AG04449 (cell line): ENCODE data around the gene F10.
"Not testable (repeated sequence)": the region's sequence is repeated elsewhere in the genome, so short reads cannot be mapped to it uniquely, and the experiment has no call there.

Experiments used
- CTCF ChIA-PET: fragments of 350-600 bp; formaldehyde crosslinking; extraction: SDS; loops from one replicate; lab custom pipeline; 2021; ENCODE audit warnings: antibody characterized with exemption; lab: Yijun Ruan, JAX
- POLR2A ChIA-PET: fragments of 400-600, 350-600 bp; formaldehyde crosslinking; extraction: SDS; loops from one replicate; lab custom pipeline; 2020; ENCODE audit warnings: antibody characterized with exemption, inconsistent platforms; lab: Yijun Ruan, JAX
- DNase-seq: peaks from one replicate; pipeline ENCODE4 v3.0.0-alpha.2; 2010; ENCODE audit warnings: low read depth, low spot score
- H3K4me3 ChIP-seq: 2 replicates; pipeline ENCODE4 v1.5.1; 2011; ENCODE audit warnings: low read depth, mild to moderate bottlenecking, control low read depth, low read length
- TF ChIP-seq, protein P1 (sequence below): IDR thresholded peaks from one replicate; pipeline ENCODE4 v1.5.1; 2011; ENCODE audit warnings: mild to moderate bottlenecking, moderate library complexity, low read length, control low read depth, inconsistent platforms; ENCODE audit not compliant: insufficient read depth; ENCODE audit errors: missing control alignments

The F10 gene

DNA sequence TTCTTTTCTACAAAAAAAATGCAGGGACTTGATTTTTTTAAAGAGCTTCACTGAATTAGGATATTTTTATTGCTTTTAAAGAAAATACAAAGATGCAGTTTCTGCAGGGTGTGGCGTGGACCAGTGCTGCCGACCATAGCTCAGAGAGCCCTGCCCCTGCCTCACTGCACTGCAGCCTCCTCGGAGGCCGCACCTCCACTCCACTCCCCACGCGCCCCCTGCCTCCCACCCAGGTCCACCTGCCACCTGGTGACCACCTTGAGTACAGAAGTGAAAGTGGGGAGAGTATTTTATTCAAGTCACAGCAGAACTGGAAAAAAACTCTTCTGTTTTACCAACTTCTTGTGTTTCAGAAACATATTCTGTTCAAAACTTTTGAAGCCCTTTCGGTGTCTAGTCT lies 24.9 kb upstream of the F10 start:
- ChIA-PET CTCF (no interaction called here), POLR2A (no interaction called here)
- peak overlapping the region; percentile 34 for H3K4me3 ChIP-seq
- TF ChIP-seq, protein P1, sequence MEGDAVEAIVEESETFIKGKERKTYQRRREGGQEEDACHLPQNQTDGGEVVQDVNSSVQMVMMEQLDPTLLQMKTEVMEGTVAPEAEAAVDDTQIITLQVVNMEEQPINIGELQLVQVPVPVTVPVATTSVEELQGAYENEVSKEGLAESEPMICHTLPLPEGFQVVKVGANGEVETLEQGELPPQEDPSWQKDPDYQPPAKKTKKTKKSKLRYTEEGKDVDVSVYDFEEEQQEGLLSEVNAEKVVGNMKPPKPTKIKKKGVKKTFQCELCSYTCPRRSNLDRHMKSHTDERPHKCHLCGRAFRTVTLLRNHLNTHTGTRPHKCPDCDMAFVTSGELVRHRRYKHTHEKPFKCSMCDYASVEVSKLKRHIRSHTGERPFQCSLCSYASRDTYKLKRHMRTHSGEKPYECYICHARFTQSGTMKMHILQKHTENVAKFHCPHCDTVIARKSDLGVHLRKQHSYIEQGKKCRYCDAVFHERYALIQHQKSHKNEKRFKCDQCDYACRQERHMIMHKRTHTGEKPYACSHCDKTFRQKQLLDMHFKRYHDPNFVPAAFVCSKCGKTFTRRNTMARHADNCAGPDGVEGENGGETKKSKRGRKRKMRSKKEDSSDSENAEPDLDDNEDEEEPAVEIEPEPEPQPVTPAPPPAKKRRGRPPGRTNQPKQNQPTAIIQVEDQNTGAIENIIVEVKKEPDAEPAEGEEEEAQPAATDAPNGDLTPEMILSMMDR: no peak
- no peak for DNase-seq

DNA sequence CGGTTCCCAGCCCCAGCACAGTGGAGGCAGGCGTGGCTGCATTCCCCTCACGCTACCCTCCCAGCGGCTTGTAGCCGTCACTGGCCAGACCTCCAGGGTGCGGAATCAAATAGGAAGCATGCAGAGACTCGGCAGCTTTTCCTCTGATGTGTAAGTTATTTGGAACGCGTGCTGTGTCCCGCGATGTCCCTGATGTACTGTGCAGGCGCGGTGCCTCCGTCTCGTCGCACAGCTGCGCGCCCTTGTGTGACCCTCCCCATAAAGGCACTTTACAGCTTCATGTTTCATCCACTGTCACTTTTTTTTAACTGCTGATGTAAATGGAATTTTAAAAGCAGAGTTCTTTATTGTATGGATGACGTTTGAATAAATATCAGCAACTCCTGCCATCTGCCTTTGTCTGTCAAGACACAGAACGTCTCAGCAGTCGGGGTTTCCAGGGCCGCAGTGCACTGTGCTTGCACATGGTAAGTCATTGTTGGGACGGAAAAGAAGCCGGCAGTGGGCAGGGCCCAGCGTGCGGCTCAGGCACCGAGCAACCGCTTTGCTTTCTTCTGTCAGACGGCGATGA lies 24.4 kb upstream of the F10 start:
- ChIA-PET CTCF (no interaction called here), POLR2A (no interaction called here)
- TF ChIP-seq, protein P1: no peak
- H3K4me3 ChIP-seq: peak overlapping the region; percentile 34
- peak; percentile 12 for DNase-seq

DNA sequence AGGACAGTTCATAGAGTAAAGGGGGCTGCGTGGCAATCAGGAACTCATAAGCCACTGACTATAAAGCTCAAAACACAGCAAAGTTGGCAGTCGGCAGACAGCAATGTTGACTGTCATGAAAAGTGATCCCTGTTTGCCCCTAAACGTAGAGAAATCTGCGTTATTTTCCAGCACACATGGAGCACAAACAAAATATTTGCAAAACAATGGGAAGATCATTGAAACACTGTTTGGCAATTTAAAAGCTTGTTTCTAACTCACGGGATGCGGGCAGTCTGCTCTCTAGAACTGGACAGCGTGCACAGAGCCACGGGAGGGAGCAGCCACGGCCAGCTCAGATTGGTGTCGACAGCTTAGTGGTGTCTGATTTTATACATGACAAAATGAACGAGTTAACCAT lies 23.5 kb upstream of the F10 start:
- TF ChIP-seq, protein P1: no peak
- ChIA-PET CTCF (interaction anchor here (1.3 kb wide), 1 partner anchor 65 kb away, joined by 3 read pairs; no protein-coding TSS in a partner anchor), POLR2A (no interaction called here)
- no peak overlapping the region for H3K4me3 ChIP-seq
- no peak for DNase-seq

DNA sequence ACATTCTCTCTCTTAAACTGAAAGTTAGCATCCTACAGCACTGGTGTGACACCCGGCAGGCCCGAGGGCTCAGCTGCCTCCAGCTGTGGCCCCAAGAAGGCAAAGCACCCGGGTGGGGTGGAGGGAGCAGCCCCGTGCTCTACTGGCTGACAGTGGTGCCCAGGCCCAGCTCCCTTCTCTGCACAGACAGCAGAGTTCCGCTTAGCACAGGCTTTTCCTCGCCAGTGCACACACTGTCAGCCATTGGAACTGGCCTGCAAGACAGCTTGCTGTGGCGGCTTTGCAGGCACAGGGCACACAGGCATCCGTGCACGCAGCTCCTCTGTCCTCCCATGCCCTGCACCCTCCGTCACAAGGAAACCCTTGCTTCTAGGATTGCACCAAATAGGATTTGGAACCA lies 20.3 kb upstream of the F10 start:
- POLR2A ChIA-PET, DNase-seq, H3K4me3 ChIP-seq: not testable (repeated sequence)
- CTCF ChIA-PET: interaction anchor here (0.5 kb wide), 1 partner anchor 338 kb away, joined by 3 read pairs; no protein-coding TSS in a partner anchor

DNA sequence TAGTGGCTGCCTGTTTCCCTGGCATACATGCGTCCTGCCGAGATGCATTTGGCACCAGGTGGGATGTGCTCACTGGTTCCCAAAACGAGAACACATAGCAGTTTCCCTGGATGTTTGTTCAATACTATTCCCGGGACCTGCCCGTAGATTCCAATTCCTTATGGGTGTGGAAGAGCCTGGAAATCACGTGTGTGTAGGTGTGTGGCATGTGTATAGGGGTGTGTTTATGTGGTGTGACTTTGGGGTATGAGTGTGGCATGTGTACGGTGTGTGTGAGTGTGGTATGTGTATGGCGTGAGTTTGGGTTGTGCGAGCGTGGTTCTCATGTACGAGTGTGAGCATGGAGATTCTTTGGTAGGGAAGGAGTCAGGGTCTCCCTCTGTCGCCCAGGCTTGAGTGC lies 19.9 kb upstream of the F10 start:
- TF ChIP-seq, protein P1: no peak
- no peak overlapping the region for H3K4me3 ChIP-seq
- ChIA-PET POLR2A (no interaction called here), CTCF (no interaction called here)
- DNase-seq: no peak

DNA sequence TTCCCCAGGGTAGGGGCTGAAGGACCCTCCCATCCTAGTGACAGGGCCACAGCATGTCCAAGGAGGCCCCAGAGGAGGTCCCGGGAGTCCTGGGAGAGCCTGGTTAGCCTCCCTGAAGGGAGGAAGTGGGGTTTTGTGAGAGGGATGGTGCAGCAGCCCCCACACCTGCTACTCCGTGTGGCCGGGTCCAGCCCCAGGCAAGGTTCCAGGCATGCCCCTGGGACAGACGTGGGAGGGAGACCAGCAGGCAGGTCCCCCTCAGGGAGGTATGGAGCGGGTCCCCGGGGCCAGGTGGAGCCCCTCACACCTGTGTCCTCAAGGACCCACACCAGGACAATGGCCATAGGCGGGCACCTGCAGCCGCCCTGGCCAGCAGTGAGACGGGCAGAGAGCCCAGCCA lies 19.0 kb upstream of the F10 start:
- TF ChIP-seq, protein P1: no peak
- no peak for DNase-seq
- CTCF ChIA-PET: no interaction called here
- no peak overlapping the region for H3K4me3 ChIP-seq
- POLR2A ChIA-PET: no interaction called here
